T-helper 17 cell (primary cell): ENCODE data around the gene ADM5. TPM values are rescaled to one million over a fixed set of nuclear protein-coding genes. Genes with fewer than 3 reads are reported as not detected.

Experiments used
- ATAC-seq: fragments of 150-1000 bp; cut with Tn5 transposase; 2 replicates; pipeline ENCODE4 v1.10.0; 2021; ENCODE audit warnings: mild to moderate bottlenecking, moderate library complexity
- DNase-seq, 3 donors: peaks; one replicate each; pipeline versions ENCODE4 v3.0.0 to v3.0.0-alpha.2; 2020 to 2021
- H3K9me3 ChIP-seq: one replicate; pipeline ENCODE4 v1.7.0; 2013; ENCODE audit warnings: low read length, mild to moderate bottlenecking; ENCODE audit not compliant: control insufficient read depth, poor library complexity, severe bottlenecking
- H3K27ac Mint-ChIP-seq: one replicate; pipeline ENCODE4 v1.8.0; 2022; ENCODE audit warnings: mild to moderate bottlenecking, moderate library complexity, mixed read lengths
- H3K27me3 Mint-ChIP-seq: one replicate; pipeline ENCODE4 v1.8.0; 2022; ENCODE audit warnings: mixed read lengths
- H3K36me3 Mint-ChIP-seq: one replicate; pipeline ENCODE4 v1.8.0; 2022; ENCODE audit warnings: low read depth, mixed read lengths
- H3K4me1 Mint-ChIP-seq: one replicate; pipeline ENCODE4 v1.8.0; 2022; ENCODE audit warnings: mild to moderate bottlenecking, mixed read lengths
- H3K4me3 Mint-ChIP-seq: one replicate; pipeline ENCODE4 v1.8.0; 2022; ENCODE audit warnings: mild to moderate bottlenecking, moderate library complexity, mixed read lengths
- total RNA-seq, 4 donors: library from RNA in 2 of 4; stranded (reverse) in 2 of 4; gene quantifications; one replicate each; pipeline ENCODE4 v1.2.3 and lab custom pipeline; 2022 to 2026

Gene ADM5
- total RNA-seq (1 to 10 TPM; 2.8 to 2.9 TPM), total RNA-seq (lab: John Stamatoyannopoulos, UW) (2.4 to 3.8 reads per million in 2 donors)

- peak within 1 kb of the TSS; percentile 93 for H3K27ac Mint-ChIP-seq
- peaks cover 8% of the 10 kb centered on the region for H3K36me3 Mint-ChIP-seq
- DNase-seq (peak in 1 of 3 donors; percentile 44), ATAC-seq (peak; percentile 62)
- H3K4me3 Mint-ChIP-seq: peak within 1 kb of the TSS; percentile 96
- H3K4me1 Mint-ChIP-seq: peaks cover 32% of the 10 kb centered on the region
- peaks cover 13% of the 10 kb centered on the region for H3K27me3 Mint-ChIP-seq
- H3K9me3 ChIP-seq: no peaks in the 10 kb centered on the region
Measured at GRCh38 chr19:49689133-49690078, at the start of gene ADM5. TSS of gene ADM5 (plus strand) at chr19:49689594. CDS start at chr19:49689838, 244 bp downstream.

GRCh38 chr19:49640113-49640898, 49.1 kb upstream of the ADM5 start, which contains the start of gene RRAS:
TSS of gene RRAS (minus strand) at chr19:49640143. CDS start at chr19:49640098, 45 bp downstream.
- H3K27ac Mint-ChIP-seq: peak within 1 kb of the TSS; percentile 98
- ATAC-seq: peak; percentile 74
- H3K27me3 Mint-ChIP-seq: no peaks in the 10 kb centered on the region
- peak within 1 kb of the TSS; percentile 95 for H3K4me3 Mint-ChIP-seq
- DNase-seq: peak; percentile 96 to 99 (median 98)
- H3K4me1 Mint-ChIP-seq: peaks cover 50% of the 10 kb centered on the region
- H3K36me3 Mint-ChIP-seq: peaks cover 4% of the 10 kb centered on the region
- H3K9me3 ChIP-seq: no peaks in the 10 kb centered on the region

GRCh38 chr19:49641688-49642491, 47.5 kb upstream of the ADM5 start, which contains the start of gene SCAF1:
TSS of gene SCAF1 (plus strand) at chr19:49642209. CDS start at chr19:49645027, 2,818 bp downstream.
- Mint-ChIP-seq H3K4me3 (peak within 1 kb of the TSS; percentile 95), H3K4me1 (peaks cover 50% of the 10 kb centered on the region), H3K27me3 (no peaks in the 10 kb centered on the region), H3K27ac (peak within 1 kb of the TSS; percentile 98), H3K36me3 (peaks cover 4% of the 10 kb centered on the region)
- DNase-seq (peak; percentile 98 to 100 (median 99)), ATAC-seq (peak; percentile 75)
- H3K9me3 ChIP-seq: no peaks in the 10 kb centered on the region

GRCh38 chr19:49642492-49643035, 46.8 kb upstream of the ADM5 start:
- H3K4me1 Mint-ChIP-seq: peaks cover 47% of the 10 kb centered on the region
- no peak for DNase-seq
- peaks cover 4% of the 10 kb centered on the region for H3K36me3 Mint-ChIP-seq

GRCh38 chr19:49643466-49643865, 45.9 kb upstream of the ADM5 start:
- Mint-ChIP-seq H3K4me3 (peak overlapping the region; percentile 95), H3K27ac (peak overlapping the region; percentile 98), H3K36me3 (peaks cover 4% of the 10 kb centered on the region), H3K4me1 (peaks cover 41% of the 10 kb centered on the region), H3K27me3 (no peaks in the 10 kb centered on the region)
- DNase-seq (no peak), ATAC-seq (no peak)
- no peaks in the 10 kb centered on the region for H3K9me3 ChIP-seq

More at GRCh38 chr19:49642492-49643035, 46.8 kb upstream of the ADM5 start:
- Mint-ChIP-seq H3K27me3 (no peaks in the 10 kb centered on the region), H3K27ac (peak overlapping the region; percentile 98), H3K4me3 (peak overlapping the region; percentile 95)
- no peaks in the 10 kb centered on the region for H3K9me3 ChIP-seq
- ATAC-seq: no peak

- Mint-ChIP-seq H3K4me1 (peaks cover 25% of the 10 kb centered on the region), H3K36me3 (peaks cover 4% of the 10 kb centered on the region), H3K27ac (no peak overlapping the region), H3K27me3 (no peaks in the 10 kb centered on the region), H3K4me3 (no peak overlapping the region)
- no peaks in the 10 kb centered on the region for H3K9me3 ChIP-seq
- no peak for ATAC-seq
- DNase-seq: no peak
Measured at GRCh38 chr19:49645592-49645991, 43.8 kb upstream of the ADM5 start.

- Mint-ChIP-seq H3K27me3 (no peaks in the 10 kb centered on the region), H3K4me3 (no peak overlapping the region), H3K36me3 (peaks cover 4% of the 10 kb centered on the region), H3K4me1 (peaks cover 21% of the 10 kb centered on the region), H3K27ac (no peak overlapping the region)
- DNase-seq (no peak), ATAC-seq (no peak)
- H3K9me3 ChIP-seq: no peaks in the 10 kb centered on the region
Measured at GRCh38 chr19:49645995-49646394, 43.4 kb upstream of the ADM5 start.

GRCh38 chr19:49646586-49646985, 42.8 kb upstream of the ADM5 start:
- H3K36me3 Mint-ChIP-seq: peaks cover 4% of the 10 kb centered on the region
- H3K4me1 Mint-ChIP-seq: peaks cover 19% of the 10 kb centered on the region
- no peaks in the 10 kb centered on the region for H3K9me3 ChIP-seq
- ATAC-seq (no peak), DNase-seq (no peak)
- H3K4me3 Mint-ChIP-seq: no peak overlapping the region
- no peaks in the 10 kb centered on the region for H3K27me3 Mint-ChIP-seq
- no peak overlapping the region for H3K27ac Mint-ChIP-seq

GRCh38 chr19:49651029-49651819, 38.2 kb upstream of the ADM5 start:
- no peak overlapping the region for H3K4me3 Mint-ChIP-seq
- no peaks in the 10 kb centered on the region for H3K9me3 ChIP-seq
- DNase-seq: no peak
- no peak for ATAC-seq
- peaks cover 3% of the 10 kb centered on the region for H3K4me1 Mint-ChIP-seq
- H3K27me3 Mint-ChIP-seq: no peaks in the 10 kb centered on the region
- no peak overlapping the region for H3K27ac Mint-ChIP-seq
- no peaks in the 10 kb centered on the region for H3K36me3 Mint-ChIP-seq

- H3K36me3 Mint-ChIP-seq: no peaks in the 10 kb centered on the region
- no peaks in the 10 kb centered on the region for H3K27me3 Mint-ChIP-seq
- DNase-seq: no peak
Measured at GRCh38 chr19:49651820-49652550, 37.4 kb upstream of the ADM5 start.

More at GRCh38 chr19:49651820-49652550, 37.4 kb upstream of the ADM5 start:
- ATAC-seq: no peak
- Mint-ChIP-seq H3K4me1 (peaks cover 7% of the 10 kb centered on the region), H3K4me3 (no peak overlapping the region), H3K27ac (no peak overlapping the region)
- H3K9me3 ChIP-seq: no peaks in the 10 kb centered on the region
